ENCODE measurements around the gene EGR4. TPM values are rescaled to one million over a fixed set of nuclear protein-coding genes. Genes with fewer than 3 reads are reported as not detected.

Gene EGR4
- total and polyA plus RNA-seq, 4 donors: 0.02 TPM; not detected in 3

GRCh38 chr2:73297586-73297985, 4.2 kb upstream of the EGR4 start:
- H3K9me3 ChIP-seq (ENCODE audit: control insufficient read depth in 4 of 4, low read length in 3 of 4): peaks cover 0 to 3% (median 0%) of the 10 kb centered on the region in 4 donors
- WGBS: 53% methylated on average over 4 of the region's 4 CpGs
- no peak overlapping the region for H3K4me3 ChIP-seq (ENCODE audit: low read depth in 1 of 3, low read length in 3 of 3)
- peaks cover 3 to 23% (median 12%) of the 10 kb centered on the region in 4 donors for H3K27me3 ChIP-seq (ENCODE audit: control insufficient read depth in 4 of 4, insufficient read depth in 4 of 4, low read length in 3 of 4)
- H3K9ac ChIP-seq (ENCODE audit: low read depth in 1 of 2, low read length in 2 of 2): no peak overlapping the region
- TF ChIP-seq FOXA1 (IDR thresholded peaks at IDR 0.05) (no peak), GABPA (IDR thresholded peaks at IDR 0.05 in 1 of 2, conservative IDR thresholded peaks at IDR 0.05 in 1 of 2) (no peak), TAF1 (conservative IDR thresholded peaks at IDR 0.05) (no peak), YY1 (IDR thresholded peaks at IDR 0.05) (no peak), NR2F2 (IDR thresholded peaks at IDR 0.05) (no peak), CTCF (IDR thresholded peaks at IDR 0.05; ENCODE audit: low read depth, low read length, missing input control) (no peak), FOXA2 (IDR thresholded peaks at IDR 0.05) (no peak), EGR1 (IDR thresholded peaks at IDR 0.05; ENCODE audit: low read depth in 2 of 2) (no peak), RAD21 (IDR thresholded peaks at IDR 0.05) (no peak), ATF3 (IDR thresholded peaks at IDR 0.05) (no peak), JUND (IDR thresholded peaks at IDR 0.05) (no peak), ZBTB33 (IDR thresholded peaks at IDR 0.05) (no peak), HNF4A (conservative IDR thresholded peaks at IDR 0.05) (no peak), HNF4G (IDR thresholded peaks at IDR 0.05) (no peak), SP1 (IDR thresholded peaks at IDR 0.05) (no peak), RXRA (IDR thresholded peaks at IDR 0.05) (no peak), REST (IDR thresholded peaks at IDR 0.05) (no peak), MAX (IDR thresholded peaks at IDR 0.05) (no peak)
- DNase-seq (ENCODE audit: low spot score): no peak
- no peak overlapping the region for H3K27ac ChIP-seq (ENCODE audit: low read depth in 1 of 2, low read length in 2 of 2)
- H3K36me3 ChIP-seq (ENCODE audit: control insufficient read depth in 4 of 4, insufficient read depth in 3 of 4, low read depth in 1 of 4, low read length in 3 of 4): no peaks in the 10 kb centered on the region
- peaks cover 4 to 10% (median 8%) of the 10 kb centered on the region in 4 donors for H3K4me1 ChIP-seq (ENCODE audit: control insufficient read depth in 4 of 4, insufficient read depth in 4 of 4, low read length in 3 of 4)

Measured in liver (tissue), 9 donors.